ENCODE data around the gene COL9A2.

The COL9A2 gene

GRCh38 chr1:40317394-40318074, 448 bp upstream of the COL9A2 start:
- DNase-seq: no peak

GRCh38 chr1:40315795-40316594, 1.1 kb downstream of the COL9A2 start:
- DNase-seq: no peak

DNA sequence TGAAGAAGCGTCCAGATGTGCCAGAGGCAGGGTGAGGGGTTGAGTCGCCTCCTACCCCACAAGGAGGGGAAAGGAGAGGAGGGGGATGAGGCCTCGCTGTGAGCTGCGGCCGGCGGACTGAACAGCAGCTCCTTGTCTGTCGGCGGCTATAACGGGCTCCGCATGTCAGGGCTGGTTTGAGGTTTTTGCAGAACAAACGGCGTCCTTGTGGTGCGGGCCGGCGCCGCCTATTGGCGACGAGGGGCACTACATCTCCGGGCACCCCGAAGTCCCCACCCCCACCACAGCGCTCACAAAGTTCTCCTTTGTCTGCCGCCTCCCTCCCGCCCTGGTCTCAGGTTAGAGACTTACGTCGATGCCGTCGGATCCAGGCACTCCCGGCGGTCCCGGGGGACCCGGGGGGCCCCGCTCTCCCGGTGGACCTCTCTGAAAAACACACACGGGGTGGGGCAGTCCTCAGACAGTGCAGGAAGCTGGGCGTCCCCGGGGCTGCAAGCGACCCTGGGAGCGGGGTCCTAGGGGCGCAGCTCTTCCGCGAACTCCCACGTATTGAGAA, 1.8 kb downstream of the COL9A2 start:
- DNase-seq: peak; percentile 84

- no peak for DNase-seq
These were observed 2.3 kb downstream of the COL9A2 start for GRCh38 chr1:40314721-40315238.

- no peak for DNase-seq
These were observed 2.9 kb downstream of the COL9A2 start for GRCh38 chr1:40313958-40314720.

DNA sequence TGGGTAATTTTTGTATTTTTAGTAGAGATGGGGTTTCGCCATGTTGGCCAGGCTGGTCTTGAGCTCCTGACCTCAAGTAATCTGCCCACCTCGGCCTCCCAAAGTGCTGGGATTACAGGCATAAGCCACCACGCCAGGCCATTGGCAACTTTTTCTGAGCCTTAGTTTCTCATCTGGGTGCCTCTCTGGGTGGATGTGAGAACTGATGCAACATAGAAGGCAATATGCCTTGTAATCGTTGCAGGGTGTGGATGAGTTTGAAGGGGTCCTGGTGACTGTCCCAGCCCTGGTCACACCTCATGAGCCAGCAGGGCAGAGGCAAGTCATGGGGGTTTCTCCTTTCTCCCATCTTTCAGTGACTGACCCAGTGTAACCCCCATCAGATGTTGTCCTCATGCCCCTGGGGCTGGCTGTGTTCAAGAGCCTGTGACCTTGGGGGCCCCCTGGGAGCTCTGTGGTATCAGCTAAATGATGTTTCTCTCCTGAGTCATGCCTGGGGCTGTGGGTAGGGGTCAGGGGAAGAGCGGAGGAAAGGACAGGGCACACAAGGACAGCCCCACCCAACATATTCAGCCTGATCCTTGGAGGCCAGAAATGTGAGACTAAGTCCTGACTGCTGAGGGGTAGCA, 3.6 kb downstream of the COL9A2 start:
- DNase-seq: peak; percentile 37

GRCh38 chr1:40312238-40313205, 4.6 kb downstream of the COL9A2 start:
- DNase-seq: no peak

GRCh38 chr1:40311692-40312091, 5.4 kb downstream of the COL9A2 start:
- DNase-seq: no peak

DNA sequence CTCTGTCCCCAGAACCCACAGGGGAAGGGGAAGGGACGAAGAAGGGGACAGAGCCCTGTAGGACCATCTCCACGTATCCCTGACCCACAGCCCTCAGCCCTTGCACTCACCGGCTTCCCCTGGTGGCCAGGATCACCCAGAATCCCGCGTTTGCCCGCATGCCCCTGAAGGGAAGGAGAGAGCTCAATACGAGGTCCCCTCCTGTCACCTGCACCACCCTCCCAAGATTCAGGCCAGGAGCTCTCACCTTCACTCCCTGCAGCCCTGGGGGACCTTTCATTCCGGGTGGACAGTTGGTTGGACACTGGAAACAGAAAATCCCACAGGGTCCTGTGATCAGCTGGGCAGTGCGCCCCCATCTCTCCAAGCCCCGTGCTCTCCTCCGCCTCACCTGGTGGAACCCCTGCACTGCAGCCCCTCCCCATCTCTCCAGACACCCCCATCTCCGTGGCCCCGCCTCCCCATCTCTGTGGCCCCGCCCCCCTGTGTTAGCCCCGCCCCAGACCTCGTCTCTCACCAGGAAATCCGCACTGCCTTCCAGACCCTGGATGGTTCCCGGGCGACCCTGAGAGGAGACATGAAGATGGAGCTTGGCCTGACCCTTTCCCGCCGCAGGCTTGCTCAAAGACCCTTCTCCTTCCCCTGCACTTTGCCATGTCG, 6.0 kb downstream of the COL9A2 start:
- DNase-seq: no peak

DNA sequence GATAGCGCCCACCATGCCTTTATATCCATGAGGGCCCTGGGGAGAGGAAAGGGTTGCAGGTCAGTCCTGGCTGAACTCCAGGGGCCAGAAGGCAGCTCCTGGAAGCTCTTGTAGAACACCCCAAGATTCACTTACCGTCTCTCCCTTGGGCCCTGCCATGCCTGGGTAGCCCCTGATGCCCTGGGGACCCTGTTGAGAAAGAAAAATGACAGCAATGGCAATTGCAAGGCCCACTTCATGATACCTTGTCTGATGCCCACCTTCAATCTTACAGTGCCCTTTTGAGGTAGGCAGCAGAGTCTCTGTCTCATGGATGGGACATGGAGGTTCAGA, 7.0 kb downstream of the COL9A2 start:
- no peak for DNase-seq

- no peak for DNase-seq
These were observed 7.5 kb downstream of the COL9A2 start for GRCh38 chr1:40309374-40310128.

DNA sequence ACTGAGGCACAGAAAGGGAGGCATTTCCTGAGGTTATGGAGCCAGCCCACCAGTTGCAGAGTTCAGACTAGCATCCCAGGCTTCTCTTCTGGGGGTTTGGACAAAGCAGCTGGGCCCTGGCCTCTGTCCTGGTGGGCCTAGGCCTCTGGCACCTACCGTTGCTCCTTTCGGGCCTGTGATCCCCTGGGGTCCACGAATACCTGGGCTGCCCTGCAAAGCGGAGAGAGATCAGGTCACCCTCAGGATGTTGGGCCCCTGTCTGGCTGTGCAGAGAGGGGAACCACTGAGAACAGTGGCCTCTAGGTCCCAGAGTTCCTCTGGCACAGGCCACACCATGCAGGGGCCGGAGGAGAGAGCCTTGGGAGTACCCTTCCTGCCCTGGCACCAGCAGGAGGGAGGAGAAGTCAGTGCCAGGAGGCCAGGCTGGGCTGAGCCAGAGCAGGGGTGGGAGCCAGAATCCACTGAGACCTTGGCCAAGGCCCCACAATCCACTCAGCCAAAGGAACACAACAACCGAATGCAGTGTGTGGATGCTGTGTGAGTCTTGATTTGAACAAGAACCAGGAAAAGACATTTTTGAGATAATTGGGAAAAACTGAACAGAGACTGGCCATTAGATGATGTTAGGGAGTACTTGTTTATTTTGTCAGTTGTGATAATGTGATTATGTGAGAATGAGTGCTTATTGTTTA, 8.9 kb downstream of the COL9A2 start:
- DNase-seq: no peak

DNA sequence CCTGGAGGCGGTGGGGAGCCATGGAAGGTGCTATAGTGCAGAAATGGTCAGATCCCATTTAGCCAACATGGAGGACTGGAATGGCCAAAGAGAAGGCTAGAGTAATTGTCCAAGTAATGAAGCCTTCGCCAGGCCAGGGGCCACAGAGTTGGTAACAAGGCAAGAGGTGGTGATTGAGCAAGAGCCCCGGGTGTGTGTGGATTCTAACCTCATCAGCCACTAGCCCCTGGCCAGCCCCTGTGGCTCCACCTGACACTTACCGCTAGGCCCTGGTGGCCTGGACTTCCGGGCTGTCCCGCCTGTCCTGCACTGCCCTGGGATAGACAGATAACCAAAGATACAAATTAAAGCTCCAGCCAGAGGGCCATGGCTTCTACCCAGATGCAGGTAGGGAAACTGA, 9.9 kb downstream of the COL9A2 start:
- no peak for DNase-seq

- DNase-seq: no peak
These were observed 10.8 kb downstream of the COL9A2 start for GRCh38 chr1:40306296-40306695.

GRCh38 chr1:40305871-40306270, 11.2 kb downstream of the COL9A2 start:
- DNase-seq: no peak

- no peak for DNase-seq
These were observed 11.6 kb downstream of the COL9A2 start for GRCh38 chr1:40305451-40305850.

GRCh38 chr1:40303790-40304189, 13.3 kb downstream of the COL9A2 start:
- DNase-seq: no peak

GRCh38 chr1:40303051-40303771, 13.9 kb downstream of the COL9A2 start:
- no peak for DNase-seq

GRCh38 chr1:40302475-40302874, 14.6 kb downstream of the COL9A2 start:
- no peak for DNase-seq
